Endothelial cell of umbilical vein (primary cell): ENCODE data around the gene NLRP11. TPM values are rescaled to one million over a fixed set of nuclear protein-coding genes. Genes with fewer than 3 reads are reported as not detected.

Experiments used
- BruUV-seq: library from RNA; stranded (reverse); fragments of 400-500 nt; replicated peaks from 2 replicates; lab custom pipeline; 2021; lab: Mats Ljungman, UMichigan
- CTCF ChIA-PET: fragments of 300-600, 350-600 bp; sonication (Branson Sonifier 250); formaldehyde crosslinking; loops from one replicate; lab custom pipeline; 2021; ENCODE audit warnings: antibody characterized with exemption, inconsistent platforms; lab: Charles Lee
- POLR2A ChIA-PET: fragments of 300-600, 350-600 bp; sonication (Branson Sonifier 250); formaldehyde crosslinking; loops from one replicate; lab custom pipeline; 2021; ENCODE audit warnings: antibody characterized with exemption, inconsistent platforms; lab: Charles Lee
- DNase-seq: peaks from one replicate; pipeline ENCODE4 v3.0.0-alpha.2; 2011; ENCODE audit warnings: low read depth, low spot score
- FAIRE-seq: peaks from 2 replicates; lab custom pipeline; 2011; peaks lifted over from hg19 to GRCh38; lab: Jason Lieb, UNC
- H2AFZ ChIP-seq: 2 replicates; pipeline ENCODE4 v1.6.0; 2012; ENCODE audit warnings: low read depth, low read length, control low read depth, inconsistent platforms
- H3K27ac ChIP-seq: 2 replicates; pipeline ENCODE4 v1.5.1; 2011; ENCODE audit warnings: low read depth, mild to moderate bottlenecking, control low read depth, low read length, moderate library complexity; ENCODE audit not compliant: insufficient read depth
- H3K27me3 ChIP-seq, 2 experiments: 2 replicates each; pipeline versions ENCODE4 v1.6.0 to v1.6.1; 2011; ENCODE audit warnings: low read length in 2 of 2, mixed read lengths in 1 of 2; ENCODE audit not compliant: control insufficient read depth in 2 of 2, insufficient read depth in 2 of 2
- H3K36me3 ChIP-seq, 2 experiments: 2 replicates in 1 of 2; 3 replicates in 1 of 2; pipeline ENCODE4 v1.5.1; 2011; ENCODE audit warnings: low read length in 2 of 2, mild to moderate bottlenecking in 1 of 2, moderate library complexity in 1 of 2; ENCODE audit not compliant: control insufficient read depth in 2 of 2, insufficient read depth in 2 of 2; ENCODE audit errors: extremely low read depth in 1 of 2
- H3K4me1 ChIP-seq: 3 replicates; pipeline ENCODE4 v1.5.1; 2011; ENCODE audit warnings: mild to moderate bottlenecking, low read length; ENCODE audit not compliant: control insufficient read depth, insufficient read depth; ENCODE audit errors: extremely low read depth
- H3K4me2 ChIP-seq: 2 replicates; pipeline ENCODE4 v1.6.1; 2011; ENCODE audit warnings: low read length, control low read depth, mixed read lengths; ENCODE audit not compliant: insufficient read depth
- H3K4me3 ChIP-seq, 3 experiments: fragments of 200-600 bp in 1 of 3; sonication (generic), shearing (Covaris generic) in 1 of 3; replicated peaks in 1 of 3; 2 replicates each; pipeline ENCODE4 v1.5.1; 2011 to 2016; ENCODE audit warnings: control low read depth in 3 of 3, low read length in 3 of 3, mild to moderate bottlenecking in 2 of 3, inconsistent platforms in 1 of 3, low read depth in 1 of 3, moderate library complexity in 1 of 3; ENCODE audit not compliant: insufficient read depth in 1 of 3
- H3K79me2 ChIP-seq: 2 replicates; pipeline ENCODE4 v1.6.0; 2012; ENCODE audit warnings: low read length, inconsistent platforms; ENCODE audit not compliant: control insufficient read depth, insufficient read depth
- H3K9ac ChIP-seq: replicated peaks from 2 replicates; pipeline ENCODE3; 2011; ENCODE audit warnings: low read length, control low read depth; ENCODE audit not compliant: insufficient read depth; ENCODE audit errors: extremely low read depth
- H3K9me1 ChIP-seq: replicated peaks from 3 replicates; pipeline ENCODE4 v1.6.0; 2011; ENCODE audit warnings: mild to moderate bottlenecking, low read length; ENCODE audit not compliant: control insufficient read depth, insufficient read depth; ENCODE audit errors: extremely low read depth
- H3K9me3 ChIP-seq: replicated peaks from 2 replicates; pipeline ENCODE4 v1.5.1; 2012; ENCODE audit warnings: low read length, inconsistent platforms; ENCODE audit not compliant: control insufficient read depth, insufficient read depth
- H4K20me1 ChIP-seq: replicated peaks from 2 replicates; pipeline ENCODE3; 2011; ENCODE audit warnings: mild to moderate bottlenecking, low read length; ENCODE audit not compliant: control insufficient read depth, insufficient read depth; ENCODE audit errors: extremely low read depth
- CTCF ChIP-seq, 2 donors: IDR thresholded peaks; 1 replicate in 1 of 2; 2 replicates in 1 of 2; pipeline ENCODE4 v1.5.1; 2011; ENCODE audit warnings: low read length in 2 of 2, mild to moderate bottlenecking in 2 of 2, moderate library complexity in 2 of 2, control low read depth in 1 of 2, inconsistent platforms in 1 of 2, low read depth in 1 of 2; ENCODE audit not compliant: insufficient read depth in 1 of 2; ENCODE audit errors: extremely low read depth in 1 of 2
- EZH2 ChIP-seq: IDR thresholded peaks from 2 replicates; pipeline ENCODE4 v1.6.1; 2012; ENCODE audit warnings: borderline replicate concordance, low read depth, mild to moderate bottlenecking, moderate library complexity, low read length, inconsistent platforms; ENCODE audit not compliant: severe bottlenecking
- FOS ChIP-seq: IDR thresholded peaks from 2 replicates; pipeline ENCODE4 v1.6.1; 2011; ENCODE audit warnings: mild to moderate bottlenecking, low read length, moderate library complexity, borderline replicate concordance; ENCODE audit not compliant: insufficient read depth
- GATA2 ChIP-seq: IDR thresholded peaks from 2 replicates; pipeline ENCODE4 v1.7.0; 2011; ENCODE audit warnings: low read depth, mild to moderate bottlenecking, moderate library complexity, mixed read lengths, low read length; ENCODE audit not compliant: insufficient read length, insufficient read depth
- JUN ChIP-seq: IDR thresholded peaks from 2 replicates; pipeline ENCODE4 v1.6.1; 2011; ENCODE audit warnings: borderline replicate concordance, low read depth; ENCODE audit not compliant: insufficient read length, insufficient read depth
- MAX ChIP-seq: IDR thresholded peaks from 2 replicates; pipeline ENCODE4 v1.6.1; 2011; ENCODE audit not compliant: insufficient read depth, insufficient read length
- MYC ChIP-seq: IDR thresholded peaks from one replicate; pipeline ENCODE4 v1.6.1; 2011; ENCODE audit warnings: mild to moderate bottlenecking, low read depth, low read length
- POLR2A ChIP-seq: IDR thresholded peaks from 2 replicates; pipeline ENCODE4 v1.6.1; 2012; ENCODE audit warnings: low read depth, mild to moderate bottlenecking, control low read depth, low read length
- POLR2AphosphoS5 ChIP-seq: IDR thresholded peaks from 2 replicates; pipeline ENCODE4 v1.6.1; 2012; ENCODE audit warnings: low read depth, mild to moderate bottlenecking, control low read depth, low read length, moderate library complexity; ENCODE audit not compliant: insufficient read depth
- dilution Hi-C: fragments of 300-500 bp; cut with MboI; formaldehyde crosslinking; loops from one replicate; pipeline ENCODE4 v1.15.0; 2019; ENCODE audit warnings: low sequenced_read_pairs; ENCODE audit not compliant: extremely low pct_ligation_motif_present
- intact Hi-C: fragments of 100-400 bp; cut with micrococcal nuclease; formaldehyde crosslinking; loops from one replicate; pipeline ENCODE4 v1.10.0; 2022
- polyA plus RNA-seq, 4 experiments: library from polyadenylated mRNA; depleted of rRNA in 3 of 4; stranded (reverse) in 3 of 4; unstranded in 1 of 4; fragments of >200 nt; gene quantifications; 2 replicates each; pipeline versions ENCODE4 v1.2.1 to v1.2.3, GENCODE V29; 2011 to 2012; ENCODE audit warnings: missing spikeins in 1 of 4
- total RNA-seq: library from RNA; stranded (reverse); gene quantifications from 2 replicates; pipeline ENCODE4 v1.2.3, GENCODE V29; 2021

Gene NLRP11
- total and polyA plus RNA-seq, 2 donors (not counting 3 experiments of a cell fraction or from before 2014, with no cell fraction given) = not detected

GRCh38 chr19:55877211-55877610 lies 45.4 kb upstream of the NLRP11 start:
- Histone ChIP-seq H3K9me3 (peaks cover 7% of the 10 kb centered on the region), H3K27me3 (no peaks in the 10 kb centered on the region), H3K27ac (no peak overlapping the region), H3K9ac (no peak overlapping the region), H3K9me1 (no peaks in the 10 kb centered on the region), H2AFZ (no peak overlapping the region), H3K4me2 (no peak overlapping the region), H3K4me1 (no peaks in the 10 kb centered on the region), H3K79me2 (no peaks in the 10 kb centered on the region), H4K20me1 (no peaks in the 10 kb centered on the region), H3K36me3 (no peaks in the 10 kb centered on the region), H3K4me3 (no peak overlapping the region)
- no peak for DNase-seq
- ChIA-PET POLR2A (no interaction called here), CTCF (no interaction called here)
- dilution Hi-C loops = no loop called here
- TF ChIP-seq EZH2 (no peak), CTCF (IDR thresholded peaks at IDR 0.05; ENCODE audit: extremely low read depth in 1 of 2, insufficient read depth in 1 of 2, low read depth in 1 of 2, low read length in 2 of 2) (no peak), FOS (no peak), MAX (no peak), GATA2 (no peak), JUN (no peak), POLR2AphosphoS5 (no peak), MYC (no peak), POLR2A (no peak)
- intact Hi-C loops = no loop called here
- no TSS peak for BruUV-seq
- FAIRE-seq = no peak
